Caco-2 (cell line): ENCODE measurements around the gene DBI. TPM values are rescaled to one million over a fixed set of nuclear protein-coding genes. Genes with fewer than 3 reads are reported as not detected.

Experiments
- BruUV-seq: library from RNA; stranded (reverse); fragments of 400-500 nt; replicated peaks from 2 replicates; lab custom pipeline; 2021; lab: Mats Ljungman, UMichigan
- CTCF ChIA-PET: fragments of 300-600 bp; sonication (Branson Sonifier 250); formaldehyde crosslinking; loops from one replicate; lab custom pipeline; 2022; ENCODE audit warnings: antibody characterized with exemption; lab: Charles Lee
- POLR2A ChIA-PET: fragments of 300-600 bp; sonication (Branson Sonifier 250); formaldehyde crosslinking; loops from one replicate; lab custom pipeline; 2022; ENCODE audit warnings: antibody characterized with exemption; lab: Charles Lee
- DNase-seq, 2 experiments: peaks; one replicate each; pipeline versions ENCODE4 v3.0.0 to v3.0.0-alpha.2; 2020 to 2022
- H3K27me3 ChIP-seq: replicated peaks from 2 replicates; pipeline ENCODE4 v1.6.0; 2011; ENCODE audit warnings: low read length; ENCODE audit not compliant: control insufficient read depth, insufficient read depth
- H3K36me3 ChIP-seq: 2 replicates; pipeline ENCODE4 v1.5.1; 2011; ENCODE audit warnings: low read length; ENCODE audit not compliant: control insufficient read depth, insufficient read depth
- H3K4me1 ChIP-seq: fragments of 250-450 bp; sonication (Bioruptor Pico); 2 replicates; pipeline ENCODE4 v1.5.1; 2020; ENCODE audit warnings: mild to moderate bottlenecking
- H3K4me3 ChIP-seq: 2 replicates; pipeline ENCODE4 v1.5.1; 2011; ENCODE audit warnings: low read depth, mild to moderate bottlenecking, control low read depth, low read length
- H3K9me3 ChIP-seq: fragments of 250-450 bp; sonication (Bioruptor Pico); 2 replicates; pipeline ENCODE4 v1.5.1; 2020; ENCODE audit warnings: mild to moderate bottlenecking, moderate library complexity
- H3K27ac Mint-ChIP-seq: one replicate; pipeline ENCODE4 v1.8.0; 2022; ENCODE audit warnings: mixed read lengths; ENCODE audit not compliant: unreplicated experiment
- H3K27me3 Mint-ChIP-seq: one replicate; pipeline ENCODE4 v1.8.0; 2022; ENCODE audit warnings: mixed read lengths; ENCODE audit not compliant: insufficient read depth, unreplicated experiment
- H3K36me3 Mint-ChIP-seq: one replicate; pipeline ENCODE4 v1.8.0; 2022; ENCODE audit warnings: mild to moderate bottlenecking, mixed read lengths; ENCODE audit not compliant: insufficient read depth, unreplicated experiment
- H3K4me1 Mint-ChIP-seq: one replicate; pipeline ENCODE4 v1.8.0; 2022; ENCODE audit warnings: low read depth, mixed read lengths; ENCODE audit not compliant: unreplicated experiment
- H3K4me3 Mint-ChIP-seq: one replicate; pipeline ENCODE4 v1.8.0; 2022; ENCODE audit warnings: mild to moderate bottlenecking, moderate library complexity, mixed read lengths; ENCODE audit not compliant: unreplicated experiment
- H3K9me3 Mint-ChIP-seq: one replicate; pipeline ENCODE4 v1.8.0; 2022; ENCODE audit warnings: mixed read lengths; ENCODE audit not compliant: unreplicated experiment
- CTCF ChIP-seq, 2 experiments: fragments of 200-600 bp in 1 of 2; IDR thresholded peaks; 1 replicate in 1 of 2; 2 replicates in 1 of 2; pipeline versions ENCODE4 v1.5.1 to v1.8.0; 2011 to 2022; ENCODE audit warnings: antibody characterized with exemption in 1 of 2, control low read depth in 1 of 2, inconsistent platforms in 1 of 2, low read depth in 1 of 2, low read length in 1 of 2, mild to moderate bottlenecking in 1 of 2, moderate library complexity in 1 of 2; ENCODE audit not compliant: insufficient read depth in 1 of 2, severe bottlenecking in 1 of 2, unreplicated experiment in 1 of 2
- intact Hi-C: fragments of 100-400 bp; cut with micrococcal nuclease; formaldehyde crosslinking; loops from one replicate; pipeline ENCODE4 v1.10.0; 2022; ENCODE audit not compliant: unreplicated experiment
- total RNA-seq: library from RNA; stranded (reverse); gene quantifications from 2 replicates; pipeline ENCODE4 v1.2.3, GENCODE V29; 2022

Gene DBI
- total RNA-seq, 1 experiment from 2014 or later: 257 TPM

GRCh38 chr2:119407430-119408220 is 40.8 kb downstream of the DBI start:
- ChIA-PET POLR2A (no interaction called here), CTCF (interaction anchor here (1.4 kb wide), 1 partner anchor 69 kb away, joined by 5 read pairs; no protein-coding TSS in a partner anchor)
- no peaks in the 10 kb centered on the region for H3K36me3 ChIP-seq
- peak; percentile 59 to 73 for DNase-seq
- H3K27me3 Mint-ChIP-seq: no peaks in the 10 kb centered on the region
- peak; percentile 76 to 94 for TF ChIP-seq CTCF (IDR thresholded peaks at IDR 0.05; ENCODE audit: insufficient read depth in 1 of 2, low read depth in 1 of 2, low read length in 1 of 2, severe bottlenecking in 1 of 2, unreplicated experiment in 1 of 2)
- no peak overlapping the region for H3K4me3 ChIP-seq
- peaks cover 16% of the 10 kb centered on the region for H3K9me3 Mint-ChIP-seq
- no TSS peak for BruUV-seq
- intact Hi-C loops: loop anchor here (1.0 to 5.0 kb wide), 6 partner anchors 27 to 253 kb away; no protein-coding TSS in a partner anchor
- no peak overlapping the region for H3K4me3 Mint-ChIP-seq
- peaks cover 6% of the 10 kb centered on the region; the same call in 1 of the 2 replicates for H3K9me3 ChIP-seq
- peaks cover 6% of the 10 kb centered on the region for H3K4me1 ChIP-seq
- H3K36me3 Mint-ChIP-seq: no peaks in the 10 kb centered on the region
- H3K27me3 ChIP-seq: no peaks in the 10 kb centered on the region
- peaks cover 10% of the 10 kb centered on the region for H3K4me1 Mint-ChIP-seq
- H3K27ac Mint-ChIP-seq: no peak overlapping the region

DNA sequence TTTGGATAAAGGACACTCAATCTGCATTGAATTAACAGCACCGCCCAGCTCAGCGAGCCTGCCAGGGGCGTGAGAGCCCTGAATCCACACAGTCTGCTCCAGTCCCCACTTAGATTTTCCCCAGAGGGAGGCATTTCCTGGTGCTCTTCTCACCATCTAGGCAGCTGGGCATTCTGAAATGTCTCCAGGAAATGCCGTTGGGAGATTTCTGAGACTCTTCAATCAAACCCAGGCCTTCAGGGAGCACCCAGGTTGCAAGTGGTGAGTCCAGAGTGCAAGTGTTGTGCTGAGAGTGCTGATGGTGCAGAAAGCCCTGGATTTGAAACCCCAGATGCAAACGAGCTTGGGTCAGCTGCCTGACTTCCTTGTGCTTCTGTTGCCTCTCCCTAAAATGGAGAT is 41.4 kb downstream of the DBI start:
- intact Hi-C loops: loop anchor here (5.0 kb wide), 2 partner anchors 84 to 96 kb away; no protein-coding TSS in a partner anchor
- H3K27ac Mint-ChIP-seq: no peak overlapping the region
- peaks cover 16% of the 10 kb centered on the region for H3K9me3 Mint-ChIP-seq

More for the DNA sequence above, 41.4 kb downstream of the DBI start:
- Histone ChIP-seq H3K27me3 (no peaks in the 10 kb centered on the region), H3K4me1 (no peaks in the 10 kb centered on the region), H3K9me3 (peaks cover 6% of the 10 kb centered on the region; the same call in 1 of the 2 replicates), H3K36me3 (no peaks in the 10 kb centered on the region), H3K4me3 (no peak overlapping the region)
- CTCF ChIA-PET: interaction anchor here (2.3 kb wide), 1 partner anchor 68 kb away, joined by 13 read pairs; no protein-coding TSS in a partner anchor
- no peak for TF ChIP-seq CTCF (IDR thresholded peaks at IDR 0.05; ENCODE audit: insufficient read depth in 1 of 2, low read depth in 1 of 2, low read length in 1 of 2, severe bottlenecking in 1 of 2, unreplicated experiment in 1 of 2)
- Mint-ChIP-seq H3K36me3 (no peaks in the 10 kb centered on the region), H3K27me3 (no peaks in the 10 kb centered on the region), H3K4me3 (no peak overlapping the region), H3K4me1 (peaks cover 10% of the 10 kb centered on the region)
- no peak for DNase-seq
- BruUV-seq: no TSS peak
- POLR2A ChIA-PET: no interaction called here
